ENCODE measurements around the gene ZMAT5. TPM values are rescaled to one million over a fixed set of nuclear protein-coding genes. Genes with fewer than 3 reads are reported as not detected.

ZMAT5 gene
- polyA plus RNA-seq, 3 donors = 27.1 to 79.4 (median 59.3) TPM

DNA sequence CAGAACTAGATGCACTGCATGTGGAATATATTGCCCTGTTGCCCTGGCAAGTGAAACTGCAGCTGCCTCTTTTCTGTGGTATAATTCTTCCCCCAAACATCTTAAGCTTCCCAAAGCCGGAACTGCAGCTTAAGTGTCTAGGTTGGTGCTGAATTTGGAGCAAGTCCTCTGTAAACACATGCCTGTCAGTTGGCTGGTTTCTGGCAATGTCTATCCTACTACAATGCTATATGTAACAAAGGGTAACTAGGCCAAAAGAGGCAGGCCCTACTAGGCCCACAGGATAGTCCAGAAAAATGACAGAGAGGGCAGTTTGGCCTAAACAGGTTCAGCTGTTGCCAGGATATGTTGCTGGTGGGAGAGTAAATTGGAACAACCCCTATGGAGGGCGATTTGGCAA lies 43.4 kb upstream of the ZMAT5 start:
- peak overlapping the region in 1 of 2 donors; percentile 45 for H3K27ac ChIP-seq (ENCODE audit: low read depth in 1 of 2, low read length in 2 of 2)
- Mint-ChIP-seq H3K27ac (peak overlapping the region in 3 of 7 donors; percentile 0 to 50 (median 15)), H3K36me3 (peaks cover 84 to 93% of the 10 kb centered on the region in 2 donors), H3K4me1 (no peaks in the 10 kb centered on the region), H3K27me3 (ENCODE audit: low read depth in 3 of 3) (peaks cover 0 to 2% (median 0%) of the 10 kb centered on the region in 3 donors), H3K9me3 (no peaks in the 10 kb centered on the region), H3K4me3 (no peak overlapping the region)
- intact Hi-C loops (cut with micrococcal nuclease) = no loop called here
- H3K4me3 ChIP-seq (replicated peaks in 1 of 3; ENCODE audit: low read depth in 2 of 3, low read length in 3 of 3) = no peak overlapping the region
- H2AFZ ChIP-seq (ENCODE audit: insufficient read depth, low read depth, low read length, poor library complexity, severe bottlenecking) = no peak overlapping the region
- H3K4me2 ChIP-seq (replicated peaks; ENCODE audit: extremely low read depth, low read length, poor library complexity, severe bottlenecking) = no peak overlapping the region
- no peak for DNase-seq
- TF ChIP-seq, protein P1, sequence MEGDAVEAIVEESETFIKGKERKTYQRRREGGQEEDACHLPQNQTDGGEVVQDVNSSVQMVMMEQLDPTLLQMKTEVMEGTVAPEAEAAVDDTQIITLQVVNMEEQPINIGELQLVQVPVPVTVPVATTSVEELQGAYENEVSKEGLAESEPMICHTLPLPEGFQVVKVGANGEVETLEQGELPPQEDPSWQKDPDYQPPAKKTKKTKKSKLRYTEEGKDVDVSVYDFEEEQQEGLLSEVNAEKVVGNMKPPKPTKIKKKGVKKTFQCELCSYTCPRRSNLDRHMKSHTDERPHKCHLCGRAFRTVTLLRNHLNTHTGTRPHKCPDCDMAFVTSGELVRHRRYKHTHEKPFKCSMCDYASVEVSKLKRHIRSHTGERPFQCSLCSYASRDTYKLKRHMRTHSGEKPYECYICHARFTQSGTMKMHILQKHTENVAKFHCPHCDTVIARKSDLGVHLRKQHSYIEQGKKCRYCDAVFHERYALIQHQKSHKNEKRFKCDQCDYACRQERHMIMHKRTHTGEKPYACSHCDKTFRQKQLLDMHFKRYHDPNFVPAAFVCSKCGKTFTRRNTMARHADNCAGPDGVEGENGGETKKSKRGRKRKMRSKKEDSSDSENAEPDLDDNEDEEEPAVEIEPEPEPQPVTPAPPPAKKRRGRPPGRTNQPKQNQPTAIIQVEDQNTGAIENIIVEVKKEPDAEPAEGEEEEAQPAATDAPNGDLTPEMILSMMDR (IDR thresholded peaks at IDR 0.05) = no peak
- H3K9ac ChIP-seq (ENCODE audit: insufficient read depth, low read length, poor library complexity, severe bottlenecking) = no peak overlapping the region
- H3K79me2 ChIP-seq (ENCODE audit: insufficient read depth, low read length) = no peaks in the 10 kb centered on the region
- WGBS (ENCODE audit: insufficient coverage) = no CpG with 5 or more reads among the region's 2 CpGs
- no peaks in the 10 kb centered on the region for H4K20me1 ChIP-seq (ENCODE audit: insufficient read depth, low read length)
- no peaks in the 10 kb centered on the region for H3K27me3 ChIP-seq (ENCODE audit: control insufficient read depth in 2 of 2, insufficient read depth in 2 of 2, low read length in 2 of 2)
- H3K36me3 ChIP-seq (replicated peaks in 1 of 2; ENCODE audit: control insufficient read depth in 1 of 2, insufficient read depth in 2 of 2, low read length in 2 of 2) = peaks cover 87 to 93% of the 10 kb centered on the region in 2 donors
- H3K4me1 ChIP-seq (ENCODE audit: control insufficient read depth in 1 of 2, insufficient read depth in 2 of 2, low read length in 2 of 2) = no peaks in the 10 kb centered on the region
- no peaks in the 10 kb centered on the region for H3K9me3 ChIP-seq (replicated peaks in 1 of 2; ENCODE audit: control insufficient read depth in 1 of 2, insufficient read depth in 1 of 2, low read length in 2 of 2)

- TF ChIP-seq, protein P1 (IDR thresholded peaks at IDR 0.05) = no peak
- Mint-ChIP-seq H3K27ac (peak overlapping the region in 3 of 7 donors; percentile 29 to 63 (median 61)), H3K27me3 (ENCODE audit: low read depth in 3 of 3) (peaks cover 0 to 2% (median 0%) of the 10 kb centered on the region in 3 donors), H3K4me1 (peaks cover under 1% of the 10 kb centered on the region), H3K9me3 (no peaks in the 10 kb centered on the region), H3K4me3 (no peak overlapping the region), H3K36me3 (peaks cover 74 to 92% of the 10 kb centered on the region in 2 donors)
- Histone ChIP-seq H3K9me3 (replicated peaks in 1 of 2; ENCODE audit: control insufficient read depth in 1 of 2, insufficient read depth in 1 of 2, low read length in 2 of 2) (no peaks in the 10 kb centered on the region), H3K36me3 (replicated peaks in 1 of 2; ENCODE audit: control insufficient read depth in 1 of 2, insufficient read depth in 2 of 2, low read length in 2 of 2) (peaks cover 79 to 86% of the 10 kb centered on the region in 2 donors), H3K27me3 (ENCODE audit: control insufficient read depth in 2 of 2, insufficient read depth in 2 of 2, low read length in 2 of 2) (no peaks in the 10 kb centered on the region), H3K4me3 (replicated peaks in 1 of 3; ENCODE audit: low read depth in 2 of 3, low read length in 3 of 3) (no peak overlapping the region), H4K20me1 (ENCODE audit: insufficient read depth, low read length) (no peaks in the 10 kb centered on the region), H3K4me1 (ENCODE audit: control insufficient read depth in 1 of 2, insufficient read depth in 2 of 2, low read length in 2 of 2) (no peaks in the 10 kb centered on the region), H3K79me2 (ENCODE audit: insufficient read depth, low read length) (no peaks in the 10 kb centered on the region), H3K27ac (ENCODE audit: low read depth in 1 of 2, low read length in 2 of 2) (no peak overlapping the region), H2AFZ (ENCODE audit: insufficient read depth, low read depth, low read length, poor library complexity, severe bottlenecking) (no peak overlapping the region), H3K9ac (ENCODE audit: insufficient read depth, low read length, poor library complexity, severe bottlenecking) (no peak overlapping the region), H3K4me2 (replicated peaks; ENCODE audit: extremely low read depth, low read length, poor library complexity, severe bottlenecking) (no peak overlapping the region)
- no peak for DNase-seq
- intact Hi-C loops (cut with micrococcal nuclease) = no loop called here
- WGBS (ENCODE audit: insufficient coverage) = 95% methylated on average over 6 of the region's 6 CpGs
These were observed 39.4 kb upstream of the ZMAT5 start for GRCh38 chr22:29806196-29806595.

All from CD14-positive monocyte (primary cell).